OCI-LY1 (cell line): ENCODE results near the gene PALD1.

Experiments used
- H2AFZ ChIP-seq: fragments of 200-600 bp; sonication (generic), shearing (Covaris generic); 2 replicates; pipeline ENCODE4 v1.6.0; 2014; ENCODE audit warnings: antibody characterized with exemption, mild to moderate bottlenecking, low read length
- H3F3A ChIP-seq: fragments of 200-600 bp; sonication (generic), shearing (Covaris generic); 2 replicates; pipeline ENCODE4 v1.6.0; 2014; ENCODE audit warnings: mild to moderate bottlenecking, antibody characterized with exemption, low read length, moderate library complexity; ENCODE audit not compliant: insufficient read depth
- H3K27ac ChIP-seq: fragments of 200-600 bp; sonication (generic); 2 replicates; pipeline ENCODE4 v1.5.1; 2014; ENCODE audit warnings: low read length, mixed run types, mild to moderate bottlenecking, low read depth; ENCODE audit not compliant: poor library complexity, severe bottlenecking
- H3K27me3 ChIP-seq: fragments of 200-600 bp; sonication (generic); 2 replicates; pipeline ENCODE4 v1.6.0; 2014; ENCODE audit warnings: antibody characterized with exemption, mild to moderate bottlenecking, low read length, moderate library complexity; ENCODE audit not compliant: insufficient read depth
- H3K36me3 ChIP-seq: fragments of 200-600 bp; sonication (generic); 2 replicates; pipeline ENCODE4 v1.6.1; 2014; ENCODE audit warnings: mild to moderate bottlenecking, antibody characterized with exemption, low read length, moderate library complexity, mixed read lengths; ENCODE audit not compliant: insufficient read depth
- H3K4me1 ChIP-seq: fragments of 200-600 bp; sonication (generic); 2 replicates; pipeline ENCODE4 v1.5.1; 2014; ENCODE audit warnings: mild to moderate bottlenecking, low read length, moderate library complexity; ENCODE audit not compliant: insufficient read depth, severe bottlenecking
- H3K4me2 ChIP-seq: fragments of 200-600 bp; sonication (generic), shearing (Covaris generic); 2 replicates; pipeline ENCODE4 v1.6.1; 2014; ENCODE audit warnings: low read length
- H3K4me3 ChIP-seq: fragments of 200-600 bp; sonication (generic); 2 replicates; pipeline ENCODE4 v1.5.1; 2014; ENCODE audit warnings: low read length, low read depth, mild to moderate bottlenecking, mixed read lengths; ENCODE audit not compliant: poor library complexity, severe bottlenecking
- H3K79me2 ChIP-seq: fragments of 200-600 bp; shearing (Covaris generic); 2 replicates; pipeline ENCODE4 v1.6.1; 2016; ENCODE audit warnings: mixed run types, low read length, mixed read lengths; ENCODE audit not compliant: insufficient read depth
- H3K9ac ChIP-seq: fragments of 200-600 bp; sonication (generic), shearing (Covaris generic); 2 replicates; pipeline ENCODE4 v1.6.1; 2014; ENCODE audit warnings: mild to moderate bottlenecking, low read length, mixed read lengths
- H3K9me2 ChIP-seq: fragments of 200-600 bp; sonication (generic), shearing (Covaris generic); 2 replicates; pipeline ENCODE4 v1.6.1; 2014; ENCODE audit warnings: low read depth, mild to moderate bottlenecking, low read length, mixed read lengths
- H3K9me3 ChIP-seq: fragments of 200-600 bp; shearing (Covaris generic); 2 replicates; pipeline ENCODE4 v1.6.1; 2014; ENCODE audit warnings: low read length, mixed read lengths
- H4K20me1 ChIP-seq: fragments of 200-600 bp; sonication (generic), shearing (Covaris generic); 2 replicates; pipeline ENCODE4 v1.6.0; 2016; ENCODE audit warnings: mild to moderate bottlenecking, low read length; ENCODE audit not compliant: insufficient read depth
- EZH2 ChIP-seq: fragments of 200-600 bp; sonication (generic), shearing (Covaris generic); IDR thresholded peaks from 2 replicates; pipeline ENCODE4 v1.8.0; 2017; ENCODE audit warnings: borderline replicate concordance, mixed run types, mild to moderate bottlenecking, antibody characterized with exemption, low read length, moderate library complexity, mixed read lengths
- TF ChIP-seq, protein P1 (sequence below): fragments of 200-600 bp; sonication (generic), shearing (Covaris generic); IDR thresholded peaks from 2 replicates; pipeline ENCODE4 v1.5.1; 2017; ENCODE audit warnings: mild to moderate bottlenecking, antibody characterized with exemption, low read length, moderate library complexity, mixed read lengths

PALD1 gene

DNA sequence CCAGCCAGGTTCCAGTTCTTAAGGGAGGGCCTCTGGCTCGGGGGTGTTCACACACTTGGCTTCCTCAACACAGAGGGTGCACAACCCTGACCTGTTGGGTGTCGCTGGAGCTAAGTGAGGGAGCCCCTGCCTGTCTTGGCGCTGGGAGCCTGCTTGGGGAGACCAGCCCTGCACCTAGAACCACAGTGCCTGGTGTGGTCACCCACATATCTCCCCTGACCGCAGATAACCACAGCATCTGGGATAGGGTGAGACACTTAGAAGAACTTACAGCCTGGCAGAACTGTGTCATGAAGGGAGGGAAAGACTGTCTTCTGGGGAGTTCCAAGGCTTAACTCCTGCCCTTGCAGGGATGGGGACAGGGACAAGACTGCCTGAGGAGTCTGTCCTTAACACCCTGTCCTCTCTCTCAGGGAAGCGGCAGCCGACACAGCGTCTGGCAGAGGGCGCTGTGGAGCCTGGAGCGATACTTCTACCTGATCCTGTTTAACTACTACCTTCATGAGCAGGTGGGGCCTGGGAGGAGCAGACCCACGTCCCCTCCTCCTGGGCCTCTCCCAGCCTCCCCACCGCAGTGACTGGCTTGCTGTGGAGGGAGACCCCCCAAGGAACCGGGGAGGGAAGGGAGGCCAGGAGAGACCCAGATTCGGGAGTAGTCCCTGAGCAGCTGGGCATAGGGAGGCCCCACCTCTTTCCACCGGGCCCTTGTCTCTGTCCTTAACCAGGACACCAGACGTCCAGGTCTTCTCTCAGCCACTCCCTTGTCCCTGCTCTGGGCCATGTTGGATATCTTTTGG is 59.0 kb downstream of the PALD1 start:
- H3K9me3 ChIP-seq = no peaks in the 10 kb centered on the region
- no peak overlapping the region for H3K27ac ChIP-seq
- H3K79me2 ChIP-seq = no peaks in the 10 kb centered on the region
- no peaks in the 10 kb centered on the region for H3F3A ChIP-seq
- no peak overlapping the region for H3K9ac ChIP-seq
- H3K4me1 ChIP-seq = peaks cover 15% of the 10 kb centered on the region
- no peak for TF ChIP-seq EZH2
- TF ChIP-seq, protein P1, sequence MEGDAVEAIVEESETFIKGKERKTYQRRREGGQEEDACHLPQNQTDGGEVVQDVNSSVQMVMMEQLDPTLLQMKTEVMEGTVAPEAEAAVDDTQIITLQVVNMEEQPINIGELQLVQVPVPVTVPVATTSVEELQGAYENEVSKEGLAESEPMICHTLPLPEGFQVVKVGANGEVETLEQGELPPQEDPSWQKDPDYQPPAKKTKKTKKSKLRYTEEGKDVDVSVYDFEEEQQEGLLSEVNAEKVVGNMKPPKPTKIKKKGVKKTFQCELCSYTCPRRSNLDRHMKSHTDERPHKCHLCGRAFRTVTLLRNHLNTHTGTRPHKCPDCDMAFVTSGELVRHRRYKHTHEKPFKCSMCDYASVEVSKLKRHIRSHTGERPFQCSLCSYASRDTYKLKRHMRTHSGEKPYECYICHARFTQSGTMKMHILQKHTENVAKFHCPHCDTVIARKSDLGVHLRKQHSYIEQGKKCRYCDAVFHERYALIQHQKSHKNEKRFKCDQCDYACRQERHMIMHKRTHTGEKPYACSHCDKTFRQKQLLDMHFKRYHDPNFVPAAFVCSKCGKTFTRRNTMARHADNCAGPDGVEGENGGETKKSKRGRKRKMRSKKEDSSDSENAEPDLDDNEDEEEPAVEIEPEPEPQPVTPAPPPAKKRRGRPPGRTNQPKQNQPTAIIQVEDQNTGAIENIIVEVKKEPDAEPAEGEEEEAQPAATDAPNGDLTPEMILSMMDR = peak; percentile 75; the same call in 1 of the 2 replicates
- H3K27me3 ChIP-seq = no peaks in the 10 kb centered on the region
- no peak overlapping the region for H2AFZ ChIP-seq
- H3K4me3 ChIP-seq = no peak overlapping the region
- H3K9me2 ChIP-seq = no peaks in the 10 kb centered on the region
- no peak overlapping the region for H3K4me2 ChIP-seq
- H3K36me3 ChIP-seq = peaks cover 97% of the 10 kb centered on the region
- H4K20me1 ChIP-seq = no peaks in the 10 kb centered on the region

- no peaks in the 10 kb centered on the region for H3K79me2 ChIP-seq
- H3K27me3 ChIP-seq = no peaks in the 10 kb centered on the region
- H3K4me1 ChIP-seq = peaks cover 15% of the 10 kb centered on the region
- no peak overlapping the region for H3K4me2 ChIP-seq
- H3F3A ChIP-seq = no peaks in the 10 kb centered on the region
- H3K9me3 ChIP-seq = no peaks in the 10 kb centered on the region
- H3K36me3 ChIP-seq = peaks cover 97% of the 10 kb centered on the region
- no peaks in the 10 kb centered on the region for H4K20me1 ChIP-seq
- H3K9ac ChIP-seq = no peak overlapping the region
- H3K9me2 ChIP-seq = no peaks in the 10 kb centered on the region
- H2AFZ ChIP-seq = no peak overlapping the region
- no peak overlapping the region for H3K27ac ChIP-seq
- H3K4me3 ChIP-seq = no peak overlapping the region
- TF ChIP-seq, protein P1 = no peak
- no peak for TF ChIP-seq EZH2
Measured at GRCh38 chr10:70538195-70538520, 59.6 kb downstream of the PALD1 start.

DNA sequence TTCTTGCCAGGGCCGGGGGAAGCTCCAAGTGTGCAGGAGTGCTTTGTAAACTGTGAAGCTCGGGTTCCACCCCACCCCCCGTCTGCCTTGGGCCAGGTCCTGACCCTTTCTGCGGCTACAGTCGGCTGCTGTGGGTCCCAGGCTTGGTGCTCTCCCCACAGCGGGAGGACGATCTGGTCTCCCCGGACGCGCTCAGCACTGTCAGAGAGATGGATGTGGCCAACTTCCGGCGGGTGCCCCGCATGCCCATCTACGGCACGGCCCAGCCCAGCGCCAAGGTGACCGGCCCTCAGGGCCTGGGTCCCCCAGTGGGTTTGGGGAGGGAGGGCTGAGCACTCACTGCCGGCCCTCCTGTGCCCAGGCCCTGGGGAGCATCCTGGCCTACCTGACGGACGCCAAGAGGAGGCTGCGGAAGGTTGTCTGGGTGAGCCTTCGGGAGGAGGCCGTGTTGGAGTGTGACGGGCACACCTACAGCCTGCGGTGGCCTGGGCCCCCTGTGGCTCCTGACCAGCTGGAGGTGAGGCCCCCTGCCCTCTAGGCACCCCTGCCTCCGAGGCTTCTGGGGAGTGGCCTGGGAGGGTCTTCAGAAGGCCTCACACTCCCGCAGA is 60.3 kb downstream of the PALD1 start:
- H3F3A ChIP-seq = no peaks in the 10 kb centered on the region
- no peak overlapping the region for H3K9ac ChIP-seq
- H3K9me3 ChIP-seq = no peaks in the 10 kb centered on the region
- peaks cover 22% of the 10 kb centered on the region for H3K4me1 ChIP-seq
- H3K27me3 ChIP-seq = no peaks in the 10 kb centered on the region
- no peaks in the 10 kb centered on the region for H3K9me2 ChIP-seq
- peaks cover 97% of the 10 kb centered on the region for H3K36me3 ChIP-seq
- H4K20me1 ChIP-seq = no peaks in the 10 kb centered on the region
- TF ChIP-seq, protein P1 = no peak
- TF ChIP-seq EZH2 = no peak
- H3K27ac ChIP-seq = no peak overlapping the region
- H2AFZ ChIP-seq = no peak overlapping the region
- H3K4me2 ChIP-seq = no peak overlapping the region
- H3K4me3 ChIP-seq = no peak overlapping the region
- H3K79me2 ChIP-seq = no peaks in the 10 kb centered on the region
